Heart left ventricle (tissue), 13 donors: ENCODE results near the gene CLSTN3.

Source experiments
- CTCF ChIP-seq, 12 donors: fragments of 200-600 bp; sonication (generic) in 4 of 12; IDR thresholded peaks; one replicate each; pipeline versions ENCODE4 v1.5.0 to v1.8.0; 2018 to 2022; ENCODE audit warnings: antibody characterized with exemption in 12 of 12, mild to moderate bottlenecking in 5 of 12
- POLR2A ChIP-seq, 2 donors: fragments of 450-650 bp; IDR thresholded peaks; one replicate each; pipeline ENCODE4 v1.6.1; 2017; ENCODE audit warnings: antibody characterized with exemption in 2 of 2, mild to moderate bottlenecking in 2 of 2, moderate library complexity in 2 of 2
- donor health status: ischemic (EF 13 %, LVEDD 7.1; RV severe dilation, severe dysfunction).
- donor health status: DM: no; HTN: yes; CAD: no.
- donor health status: DM: no; HTN: no; CAD: no.
- donor health status: ischemic (EF 25% LVEDD 6.9; RV normal size, moderate dysfunction).
- donor health status: ischemic (EF 25% LVEDD 5.7; RV mildly dilated, moderate dysfunction).
- donor health status: ischemic (EF 35%, LVEDD 5.7; RV mildly dilated, moderate dysfunction).
- donor health status: nonischemic (EF 11% LVEDD 7.7; RV severe dilation, severe dysfunction).
- donor health status: DM: yes; HTN: yes; CAD: no.
- donor health status: PGD.
- donor health status: ischemic (EF 29% LVEDD 5.4; RV normal size, mild dysfunction).
- donor health status: nonischemic (EF 23%, LVEDD 6.1; RV moderate dilation, normal function).

- TF ChIP-seq POLR2A (IDR thresholded peaks at IDR 0.05) = no peak
- TF ChIP-seq CTCF (IDR thresholded peaks at IDR 0.05) = no peak
Measured at GRCh38 chr12:7093892-7094291, 36.3 kb upstream of the CLSTN3 start.
